K562 (cell line): Measurements from ENCODE around the gene DHRS2. TPM values are rescaled to one million over a fixed set of nuclear protein-coding genes. Genes with fewer than 3 reads are reported as not detected.

Experiments used
- CBX1 ChIP-seq: sonication (generic); IDR thresholded peaks from 2 replicates; pipeline ENCODE4 v1.6.1; 2016; ENCODE audit warnings: antibody characterized with exemption, low read depth, mild to moderate bottlenecking
- CEBPB ChIP-seq: fragments of 450-650 bp; IDR thresholded peaks from 2 replicates; pipeline ENCODE4 v1.6.1; 2016; ENCODE audit warnings: missing genetic modification characterization, missing compliant biosample characterization
- CEBPG ChIP-seq, 3 experiments: fragments of 200-800 bp in 1 of 3; sonication (Bioruptor generic) in 1 of 3; sonication (generic) in 1 of 3; formaldehyde crosslinking in 1 of 3; IDR thresholded peaks in 2 of 3; conservative IDR thresholded peaks in 1 of 3; 2 replicates each; pipeline versions ENCODE4 v1.6.1 to v1.8.0; 2016 to 2022; ENCODE audit warnings: missing compliant biosample characterization in 2 of 3, missing genetic modification characterization in 2 of 3, mild to moderate bottlenecking in 1 of 3, missing genetic modification reagents in 1 of 3
- ELF4 ChIP-seq: fragments of 450-650 bp; formaldehyde crosslinking; IDR thresholded peaks from 2 replicates; pipeline ENCODE4 v1.4.0; 2022; ENCODE audit warnings: missing genetic modification characterization
- EP300 ChIP-seq: IDR thresholded peaks from 2 replicates; pipeline ENCODE4 v1.6.1; 2012; ENCODE audit warnings: low read length, improper control_type of control experiment
- FOXA3 ChIP-seq, 2 experiments: fragments of 450-650 bp in 1 of 2; sonication (generic) in 1 of 2; formaldehyde crosslinking; IDR thresholded peaks in 1 of 2; conservative IDR thresholded peaks in 1 of 2; 2 replicates each; pipeline versions ENCODE4 v1.4.0 to v1.8.0; 2020 to 2022; ENCODE audit warnings: mild to moderate bottlenecking in 2 of 2, missing genetic modification reagents in 1 of 2
- GTF2E2 ChIP-seq: fragments of 200-800 bp; sonication (Bioruptor generic); IDR thresholded peaks from 2 replicates; pipeline ENCODE4 v1.6.1; 2016; ENCODE audit warnings: missing genetic modification characterization, missing compliant biosample characterization
- HDAC8 ChIP-seq: fragments of 450-650 bp; IDR thresholded peaks from 2 replicates; pipeline ENCODE4 v1.6.1; 2016; ENCODE audit warnings: mild to moderate bottlenecking, missing genetic modification characterization, moderate library complexity, missing compliant biosample characterization
- HLTF ChIP-seq: fragments of 450-650 bp; IDR thresholded peaks from 2 replicates; pipeline ENCODE4 v1.6.1; 2016
- JUN ChIP-seq, 2 experiments: sonication (generic) in 1 of 2; formaldehyde crosslinking in 1 of 2; IDR thresholded peaks; 2 replicates each; pipeline versions ENCODE4 v1.6.1 to v1.8.0; 2012 to 2022; ENCODE audit warnings: borderline replicate concordance in 2 of 2, mild to moderate bottlenecking in 2 of 2, improper control_type of control experiment in 1 of 2, low read depth in 1 of 2, low read length in 1 of 2, missing genetic modification reagents in 1 of 2
- MCM5 ChIP-seq: fragments of 450-650 bp; IDR thresholded peaks from 2 replicates; pipeline ENCODE4 v1.6.1; 2016; ENCODE audit warnings: low read depth
- NR2C2 ChIP-seq, 2 experiments: fragments of 200-800 bp in 1 of 2; sonication (Bioruptor generic) in 1 of 2; sonication (generic) in 1 of 2; formaldehyde crosslinking in 1 of 2; IDR thresholded peaks; 2 replicates each; pipeline versions ENCODE4 v1.6.1 to v1.8.0; 2016 to 2022; ENCODE audit warnings: mild to moderate bottlenecking in 1 of 2, missing compliant biosample characterization in 1 of 2, missing genetic modification characterization in 1 of 2, missing genetic modification reagents in 1 of 2
- RHOXF2B ChIP-seq: fragments of 250-450 bp; sonication (Bioruptor Pico); conservative IDR thresholded peaks from 2 replicates; pipeline ENCODE4 v1.5.1; 2021
- STAG1 ChIP-seq: sonication (generic); formaldehyde crosslinking; IDR thresholded peaks from 2 replicates; pipeline ENCODE4 v1.5.0; 2020; ENCODE audit warnings: missing genetic modification reagents, borderline replicate concordance
- U2AF2 ChIP-seq: fragments of 200-400 bp; formaldehyde crosslinking; optimal IDR thresholded peaks from 2 replicates; pipeline ENCODE3; 2017; ENCODE audit warnings: low read depth, mild to moderate bottlenecking, low read length
- ZBTB49 ChIP-seq: sonication (generic); formaldehyde crosslinking; IDR thresholded peaks from 2 replicates; pipeline ENCODE4 v1.8.0; 2022; ENCODE audit warnings: missing genetic modification reagents, mild to moderate bottlenecking, borderline replicate concordance
- ZBTB9 ChIP-seq: fragments of 450-650 bp; formaldehyde crosslinking; IDR thresholded peaks from 2 replicates; pipeline ENCODE4 v1.4.0; 2020; ENCODE audit warnings: mild to moderate bottlenecking, moderate library complexity
- ZFX ChIP-seq: sonication (generic); formaldehyde crosslinking; IDR thresholded peaks from 2 replicates; pipeline ENCODE4 v1.8.0; 2022; ENCODE audit warnings: mild to moderate bottlenecking, missing genetic modification reagents, moderate library complexity
- ZNF224 ChIP-seq: sonication (generic); formaldehyde crosslinking; IDR thresholded peaks from 2 replicates; pipeline ENCODE4 v1.8.0; 2022; ENCODE audit warnings: mild to moderate bottlenecking, missing genetic modification reagents
- ZNF444 ChIP-seq: fragments of 250-450 bp; sonication (Bioruptor Pico); IDR thresholded peaks from 2 replicates; pipeline ENCODE4 v1.4.0; 2020; ENCODE audit warnings: mild to moderate bottlenecking, moderate library complexity
- ZNF449 ChIP-seq: fragments of 250-450 bp; sonication (Bioruptor Pico); IDR thresholded peaks from 2 replicates; pipeline ENCODE4 v1.8.0; 2022; ENCODE audit warnings: moderate library complexity, mild to moderate bottlenecking, inconsistent platforms
- polyA plus RNA-seq, 8 experiments: library from polyadenylated mRNA; depleted of rRNA in 4 of 8; stranded (reverse) in 5 of 8; unstranded in 3 of 8; fragments of >200 nt; fragmentation: Nextera tagmentation in 2 of 8; fragmentation: Illumina TruSeq in 1 of 8; extraction: Ambion mirVana in 2 of 8; extraction: Trizol in 1 of 8; gene quantifications; 2 replicates each; pipeline versions ENCODE4 v1.2.1 to v1.2.3, GENCODE V29; 2011 to 2014; ENCODE audit warnings: inconsistent platforms in 1 of 8, missing spikeins in 1 of 8
- total RNA-seq, 7 experiments: library from RNA; depleted of rRNA in 6 of 7; stranded (reverse); fragments of >200 nt in 6 of 7; fragmentation: Illumina TruSeq in 2 of 7; extraction: Trizol in 2 of 7; gene quantifications; 2 replicates each; pipeline versions ENCODE4 v1.2.1 to v1.2.3, GENCODE V29; 2011 to 2021; ENCODE audit warnings: low replicate concordance in 1 of 7

DHRS2 gene
- total and polyA plus RNA-seq, 9 of the 15 experiments (the other 6 are each of a cell fraction or from before 2014, with no cell fraction given): 2.9 to 96.8 (median 64.4) TPM

- TF ChIP-seq JUN (IDR thresholded peaks at IDR 0.05; ENCODE audit: borderline replicate concordance, low read depth, low read length) (0 out of 2 replicates have a peak, but pooled peaks have one; percentile 53), JUN (CRISPR knock-in tag; IDR thresholded peaks at IDR 0.05; ENCODE audit: borderline replicate concordance) (no peak), ZNF224 (no peak), STAG1 (CRISPR knock-in tag) (no peak), HDAC8 (tag) (peak; percentile 48; the same call in 1 of the 2 replicates), ELF4 (CRISPR knock-in tag) (no peak), GTF2E2 (tag) (0 out of 2 replicates have a peak, but pooled peaks have one; percentile 31), ZBTB9 (CRISPR knock-in tag) (no peak), HLTF (no peak), NR2C2 (CRISPR knock-in tag; IDR thresholded peaks at IDR 0.05) (no peak), NR2C2 (tag; IDR thresholded peaks at IDR 0.05) (peak; percentile 52; the same call in 1 of the 2 replicates), EP300 (peak; percentile 76), ZNF449 (CRISPR knock-in tag) (no peak), FOXA3 (CRISPR knock-in tag; conservative IDR thresholded peaks at IDR 0.05 in 1 of 2, IDR thresholded peaks at IDR 0.05 in 1 of 2) (no peak), ZFX (CRISPR knock-in tag) (no peak), ZBTB49 (CRISPR knock-in tag) (no peak), CEBPB (tag) (peak; percentile 88), CBX1 (no peak), CEBPG (CRISPR knock-in tag; IDR thresholded peaks at IDR 0.05) (peak; percentile 98), CEBPG (tag; conservative IDR thresholded peaks at IDR 0.05 in 1 of 2, IDR thresholded peaks at IDR 0.05 in 1 of 2) (peak; percentile 94 to 99), RHOXF2B (no peak), U2AF2 (no peak), ZNF444 (CRISPR knock-in tag) (no peak), MCM5 (no peak)
These were observed 58.2 kb downstream of the DHRS2 start (continued) for GRCh38 chr14:23694085-23694948.
